ENCODE results near the gene CLEC18A. TPM values are rescaled to one million over a fixed set of nuclear protein-coding genes. Genes with fewer than 3 reads are reported as not detected.
"Not testable (repeated sequence)": the region's sequence is repeated elsewhere in the genome, so short reads cannot be mapped to it uniquely, and the experiment has no call there.

The CLEC18A gene
- total RNA-seq, 4 donors from 2014 or later = 0.45 to 1.3 (median 0.99) TPM

DNA sequence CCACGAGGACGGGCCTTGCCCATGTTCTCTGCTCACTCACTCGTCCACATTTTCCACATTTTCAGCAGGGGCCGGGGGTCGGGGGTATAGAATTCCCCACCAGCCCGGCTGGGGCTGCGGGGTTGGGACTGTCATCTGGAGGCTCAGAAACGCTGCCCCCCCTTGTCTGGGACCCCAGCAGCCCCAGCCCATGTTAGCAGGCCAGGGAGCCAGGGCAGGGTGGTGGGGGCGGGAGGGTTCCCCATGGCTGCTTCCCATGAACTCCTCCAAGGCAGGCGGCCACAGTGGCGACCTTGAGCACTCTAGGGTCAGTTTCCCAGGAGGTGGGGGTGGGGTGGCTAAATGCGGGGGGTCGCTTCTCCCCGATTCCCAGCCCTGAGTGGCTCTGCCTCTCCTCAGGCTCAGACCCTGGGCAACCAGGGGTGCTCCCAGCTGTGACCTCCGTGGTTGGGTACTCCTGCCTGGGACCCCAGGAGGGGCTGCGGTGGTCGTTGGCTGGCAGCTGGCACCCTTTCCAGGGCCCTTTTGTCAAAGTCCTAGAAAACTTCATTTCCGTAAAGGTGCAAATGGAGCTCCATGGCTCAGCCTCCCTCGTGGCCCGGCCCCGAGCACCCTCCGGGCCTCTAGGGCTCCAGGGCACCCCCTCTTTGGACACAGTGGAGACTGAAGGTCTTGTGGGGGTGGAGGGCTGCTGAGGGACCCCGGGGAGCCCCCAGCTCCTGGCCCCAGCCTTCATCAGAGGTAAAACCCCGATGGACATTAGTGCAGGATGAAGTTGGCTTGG, 1.6 kb downstream of the CLEC18A start:
- H3K4me1 ChIP-seq; DNase-seq; H3K4me3 ChIP-seq; H3K27ac ChIP-seq; intact Hi-C loops (cut with DNase I); H3K36me3 ChIP-seq; H3K27me3 ChIP-seq; H3K9me3 ChIP-seq: not testable (repeated sequence)
- no CpG with 5 or more reads among the region's 24 CpGs for WGBS, 2 donors

DNA sequence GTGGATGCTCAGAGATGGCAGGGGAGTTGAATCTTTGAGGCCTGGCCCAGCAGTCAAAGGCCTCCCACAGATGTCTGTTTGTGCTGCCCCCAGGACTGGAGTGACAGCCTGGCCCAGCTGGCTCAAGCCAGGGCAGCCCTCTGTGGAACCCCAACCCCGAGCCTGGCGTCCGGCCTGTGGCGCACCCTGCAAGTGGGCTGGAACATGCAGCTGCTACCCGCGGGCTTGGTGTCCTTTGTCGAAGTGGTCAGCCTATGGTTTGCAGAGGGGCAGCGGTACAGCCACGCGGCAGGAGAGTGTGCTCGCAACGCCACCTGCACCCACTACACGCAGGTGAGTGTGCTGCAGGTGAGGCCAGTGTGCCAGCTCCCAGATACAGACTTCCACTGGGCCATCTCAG, 3.1 kb downstream of the CLEC18A start:
- H3K4me1 ChIP-seq; H3K9me3 ChIP-seq; H3K4me3 ChIP-seq; H3K27me3 ChIP-seq; intact Hi-C loops (cut with DNase I); DNase-seq; H3K36me3 ChIP-seq; H3K27ac ChIP-seq: not testable (repeated sequence)
- WGBS, 2 donors = 92 to 93% methylated on average over 5 to 13 of the region's 13 CpGs

DNA sequence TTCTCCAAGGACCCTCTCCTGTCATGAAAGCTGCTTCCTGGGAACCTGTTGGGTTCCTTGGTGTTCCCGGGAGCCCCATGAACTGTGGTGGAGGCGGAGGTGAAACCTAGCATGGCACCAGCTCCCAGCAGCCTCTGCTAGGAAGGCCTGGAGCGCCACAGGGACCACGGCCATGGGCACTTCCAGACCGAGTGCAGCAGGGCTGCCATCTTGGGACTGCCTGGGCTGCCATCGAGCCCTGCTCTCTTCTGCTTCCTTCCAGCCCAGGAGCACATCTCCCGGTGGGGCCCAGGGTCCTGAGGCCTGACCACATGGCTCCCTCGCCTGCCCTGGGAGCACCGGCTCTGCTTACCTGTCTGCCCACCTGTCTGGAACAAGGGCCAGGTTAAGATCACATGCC, 12.2 kb downstream of the CLEC18A start:
- no CpG with 5 or more reads among the region's 9 CpGs for WGBS, 2 donors
- H3K27ac ChIP-seq; intact Hi-C loops (cut with DNase I); H3K4me1 ChIP-seq; H3K9me3 ChIP-seq; H3K36me3 ChIP-seq; H3K27me3 ChIP-seq; DNase-seq; H3K4me3 ChIP-seq: not testable (repeated sequence)

DNA sequence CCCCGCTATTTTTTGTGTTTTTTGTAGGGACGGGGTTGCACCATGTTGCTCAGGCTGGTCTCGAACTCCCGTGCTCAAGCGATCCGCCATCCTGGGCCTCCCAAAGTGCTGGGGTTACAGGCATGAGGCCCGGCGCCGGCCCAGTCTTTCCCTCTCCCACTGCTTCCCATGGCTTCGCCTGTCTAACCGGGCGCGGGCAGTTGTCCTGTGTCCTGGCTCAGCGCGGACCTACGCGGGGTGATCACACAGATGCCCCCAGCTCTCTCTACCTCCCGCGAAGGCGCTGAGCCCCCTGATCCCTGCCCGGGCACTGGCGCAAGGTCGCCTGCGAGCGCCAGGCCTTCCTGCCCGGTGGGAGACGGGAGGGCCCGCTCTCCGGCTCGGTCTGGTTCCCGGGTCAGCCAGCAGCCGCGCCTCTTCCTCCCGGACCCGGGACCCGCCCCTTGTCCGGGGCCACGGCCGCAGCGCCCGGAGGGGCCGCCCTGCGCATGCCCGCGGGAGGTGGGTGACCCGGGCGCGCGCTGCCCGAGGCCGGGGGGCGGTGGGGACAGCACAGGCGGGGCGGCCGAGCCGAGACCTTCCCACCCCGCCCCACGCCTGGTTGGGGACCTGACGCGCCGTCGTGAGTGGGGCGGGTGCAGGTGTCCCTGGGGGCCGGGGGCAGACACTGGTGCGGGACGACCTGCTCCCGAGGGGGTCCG, 14.0 kb downstream of the CLEC18A start:
- intact Hi-C loops (cut with DNase I); H3K36me3 ChIP-seq; H3K9me3 ChIP-seq; H3K27me3 ChIP-seq; H3K4me1 ChIP-seq; DNase-seq: not testable (repeated sequence)
- peak overlapping the region in 3 of 4 donors; percentile 44 to 83 (median 61) for H3K27ac ChIP-seq
- 72 to 77% methylated on average over 5 of the region's 68 CpGs for WGBS, 2 donors
- peak overlapping the region; percentile 36 to 74 (median 48) for H3K4me3 ChIP-seq

DNA sequence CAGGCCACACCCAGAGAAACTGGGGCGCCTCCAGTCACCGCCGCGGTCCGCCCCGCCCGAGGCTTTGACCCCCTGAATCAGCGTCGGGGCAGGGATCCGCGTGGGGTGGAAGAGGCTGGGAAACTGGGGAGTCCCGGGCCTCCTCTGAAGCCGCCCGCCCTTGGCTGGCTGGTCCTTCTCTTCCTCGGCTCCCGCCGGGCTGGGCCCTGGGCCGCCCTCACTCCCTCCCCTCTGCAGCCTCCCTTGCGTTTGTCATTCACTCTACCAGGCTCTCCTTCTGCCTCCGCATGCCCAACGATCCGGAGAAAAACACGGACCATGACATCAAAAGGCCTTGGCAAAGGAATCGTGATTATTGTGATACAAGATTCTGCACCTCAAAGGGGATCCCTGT, 14.5 kb downstream of the CLEC18A start:
- H3K27ac ChIP-seq = peak overlapping the region in 2 of 4 donors; percentile 44 to 83
- no CpG with 5 or more reads among the region's 24 CpGs for whole genome bisulfite sequencing, 2 donors
- H3K36me3 ChIP-seq; DNase-seq; intact Hi-C loops (cut with DNase I); H3K9me3 ChIP-seq; H3K27me3 ChIP-seq; H3K4me1 ChIP-seq: not testable (repeated sequence)
- peak overlapping the region in 3 of 4 donors; percentile 36 to 74 (median 49) for H3K4me3 ChIP-seq

DNA sequence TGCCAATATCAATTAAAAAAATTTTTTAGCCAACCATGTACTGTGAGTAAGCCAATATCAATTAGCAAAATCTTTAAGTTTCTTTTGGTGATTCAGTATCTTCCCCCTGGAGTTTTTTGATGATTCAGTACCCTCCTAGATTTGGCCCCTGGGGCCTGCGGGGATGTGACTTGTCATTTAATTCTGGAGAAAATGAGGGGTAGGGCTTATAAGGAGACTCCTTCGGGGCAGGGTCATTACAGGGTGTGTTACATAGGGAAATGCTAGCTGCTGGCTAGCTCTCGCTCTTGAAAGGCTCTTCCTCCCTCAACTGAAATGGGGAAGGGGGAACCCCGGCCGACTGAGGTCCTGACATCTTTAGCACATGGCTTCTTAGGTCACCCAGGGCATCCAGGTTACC, 16.6 kb downstream of the CLEC18A start:
- H3K36me3 ChIP-seq; H3K27me3 ChIP-seq; H3K27ac ChIP-seq; H3K4me1 ChIP-seq; intact Hi-C loops (cut with DNase I); H3K4me3 ChIP-seq; DNase-seq; H3K9me3 ChIP-seq: not testable (repeated sequence)
- WGBS, 2 donors = no CpG with 5 or more reads among the region's 5 CpGs

DNA sequence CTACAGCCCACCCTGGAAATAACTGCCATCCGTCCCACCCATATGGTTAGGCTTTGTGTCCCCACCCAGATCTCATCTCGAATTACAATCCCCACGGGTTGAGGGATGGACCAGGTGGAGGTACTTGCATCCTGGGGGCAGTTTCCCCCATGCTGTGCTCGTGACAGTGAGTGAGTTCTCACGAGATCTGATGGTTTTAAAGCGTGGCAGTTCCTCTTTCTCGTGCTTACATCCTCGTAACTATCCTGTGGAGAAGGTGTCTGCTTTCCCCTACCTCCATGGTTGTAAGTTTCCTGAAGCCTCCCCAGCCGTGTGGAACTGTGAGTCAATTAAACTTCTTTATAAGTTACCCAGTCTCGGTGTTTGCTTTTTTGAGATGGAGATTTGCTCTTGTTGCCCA, 17.0 kb downstream of the CLEC18A start:
- H3K9me3 ChIP-seq; H3K4me3 ChIP-seq; DNase-seq; H3K27ac ChIP-seq; H3K4me1 ChIP-seq; H3K27me3 ChIP-seq; intact Hi-C loops (cut with DNase I); H3K36me3 ChIP-seq: not testable (repeated sequence)
- WGBS, 2 donors = no CpG with 5 or more reads among the region's 10 CpGs

DNA sequence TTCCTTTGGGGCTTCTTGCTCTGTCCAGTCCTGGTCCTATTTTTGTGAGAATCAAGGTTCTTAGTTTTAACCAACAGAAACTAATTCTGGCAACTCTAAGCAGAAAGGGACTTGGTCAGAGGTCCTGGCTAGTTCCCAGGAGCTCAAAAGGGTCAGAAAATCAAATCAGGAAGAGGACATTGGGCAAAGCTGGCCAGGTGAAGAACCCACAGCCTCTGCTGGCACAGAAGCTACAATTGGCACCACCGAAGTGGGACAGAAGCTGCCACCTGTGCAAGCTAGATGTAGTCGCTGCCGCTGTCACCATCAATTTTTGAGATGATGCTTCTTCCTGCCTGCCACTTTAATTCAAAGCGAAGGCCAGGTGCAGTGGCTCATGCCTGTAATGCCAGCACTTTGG, 18.5 kb downstream of the CLEC18A start:
- no CpG with 5 or more reads among the region's 4 CpGs for WGBS, 2 donors
- H3K4me3 ChIP-seq; H3K36me3 ChIP-seq; H3K27ac ChIP-seq; H3K27me3 ChIP-seq; DNase-seq; H3K9me3 ChIP-seq; intact Hi-C loops (cut with DNase I); H3K4me1 ChIP-seq: not testable (repeated sequence)

DNA sequence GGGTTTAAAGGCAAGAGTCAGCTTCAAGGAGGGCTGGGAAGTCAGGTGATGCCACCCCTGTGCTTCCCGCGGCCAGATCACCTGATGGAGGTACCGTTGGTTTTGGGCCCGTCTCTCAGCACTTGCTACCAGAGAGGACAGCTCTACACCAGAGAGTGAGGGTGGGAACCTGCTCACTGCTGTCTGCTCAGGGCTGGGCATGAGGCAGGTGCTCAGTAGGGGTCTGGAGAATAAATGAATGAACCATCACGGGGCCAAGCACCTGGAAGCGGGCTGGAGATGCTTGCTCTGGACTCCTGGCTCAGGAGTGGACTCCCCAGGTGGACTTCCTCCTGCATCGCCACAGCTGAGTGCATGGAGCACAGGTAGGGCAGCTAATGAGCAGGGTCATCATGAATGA, 21.0 kb downstream of the CLEC18A start:
- H3K4me3 ChIP-seq; intact Hi-C loops (cut with DNase I); H3K27me3 ChIP-seq; H3K4me1 ChIP-seq; H3K27ac ChIP-seq; H3K9me3 ChIP-seq; DNase-seq; H3K36me3 ChIP-seq: not testable (repeated sequence)
- 88% methylated on average over 2 of the region's 7 CpGs; no CpG with 5 or more reads in 1 of the 2 donors for WGBS, 2 donors

DNA sequence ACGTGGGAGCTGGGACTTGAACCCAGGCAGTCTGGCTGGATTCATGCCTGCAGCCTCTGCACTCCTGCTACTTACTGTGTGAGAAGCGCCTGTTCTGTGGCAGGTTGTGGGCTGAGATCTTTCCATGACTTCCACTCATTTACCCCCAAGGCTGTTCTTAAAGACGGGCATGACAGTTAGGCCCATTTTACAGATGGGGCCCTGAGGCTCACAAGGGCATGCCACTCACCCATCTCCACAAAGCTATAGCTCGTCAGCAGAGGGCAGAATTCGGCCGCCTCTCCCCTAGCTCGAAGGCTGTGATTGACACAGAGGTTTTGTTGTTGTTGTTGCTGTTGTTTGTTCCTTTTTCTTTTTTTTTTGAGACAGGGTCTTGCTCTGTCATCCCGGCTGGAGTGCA, 21.8 kb downstream of the CLEC18A start:
- H3K27ac ChIP-seq; H3K9me3 ChIP-seq; H3K4me3 ChIP-seq; DNase-seq; intact Hi-C loops (cut with DNase I); H3K27me3 ChIP-seq; H3K4me1 ChIP-seq; H3K36me3 ChIP-seq: not testable (repeated sequence)
- 93 to 100% methylated on average over 1 to 6 of the region's 8 CpGs for WGBS, 2 donors

DNA sequence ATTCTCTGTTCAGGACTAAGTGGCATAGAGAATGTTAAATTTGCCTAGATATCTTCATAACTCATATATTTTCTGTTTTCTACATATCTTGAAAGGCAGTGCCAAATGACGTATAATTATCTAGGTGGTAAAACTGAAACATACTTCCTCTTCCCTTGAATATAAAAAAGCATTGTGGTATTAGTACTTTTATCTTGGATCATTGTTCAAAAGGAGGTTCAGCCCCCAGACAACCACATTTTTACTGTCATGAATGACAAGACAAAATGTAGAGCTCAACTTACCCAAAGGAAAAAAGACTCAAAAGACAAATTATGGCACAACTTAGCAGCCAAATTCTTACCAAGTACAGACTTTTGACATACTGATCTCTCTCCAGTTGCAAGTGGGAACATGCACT, 34.1 kb downstream of the CLEC18A start:
- H3K27me3 ChIP-seq; intact Hi-C loops (cut with DNase I); H3K4me1 ChIP-seq; DNase-seq; H3K9me3 ChIP-seq; H3K4me3 ChIP-seq; H3K27ac ChIP-seq: not testable (repeated sequence)
- 40 to 60% methylated on average over 1 of the region's 1 CpG for WGBS, 2 donors
- peaks cover 0 to 37% (median 0%) of the 10 kb centered on the region in 3 donors for H3K36me3 ChIP-seq

DNA sequence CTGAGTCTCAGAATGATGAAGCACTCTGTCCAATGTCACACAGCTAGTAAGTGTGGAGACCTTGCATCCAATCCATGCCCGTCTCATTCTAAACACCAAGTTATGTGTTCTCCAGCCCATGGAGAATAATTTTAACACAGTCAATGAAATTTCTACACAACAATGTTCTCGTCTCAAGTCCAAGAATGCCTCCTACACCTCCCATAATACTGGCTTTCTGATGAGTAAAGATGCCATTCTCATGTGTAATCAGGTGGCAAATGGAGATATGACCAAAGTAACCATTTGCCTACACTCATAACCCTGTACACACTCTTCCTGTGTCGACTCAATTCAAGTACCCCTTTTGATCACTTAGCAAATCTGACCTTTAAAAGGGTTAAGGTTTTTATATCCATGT, 46.8 kb downstream of the CLEC18A start:
- H3K4me3 ChIP-seq; H3K4me1 ChIP-seq; H3K27me3 ChIP-seq; H3K9me3 ChIP-seq; H3K27ac ChIP-seq; intact Hi-C loops (cut with DNase I); DNase-seq: not testable (repeated sequence)
- 40 to 48% methylated on average over 3 of the region's 3 CpGs for WGBS, 2 donors
- H3K36me3 ChIP-seq = peaks cover 0 to 48% (median 4%) of the 10 kb centered on the region in 3 donors

DNA sequence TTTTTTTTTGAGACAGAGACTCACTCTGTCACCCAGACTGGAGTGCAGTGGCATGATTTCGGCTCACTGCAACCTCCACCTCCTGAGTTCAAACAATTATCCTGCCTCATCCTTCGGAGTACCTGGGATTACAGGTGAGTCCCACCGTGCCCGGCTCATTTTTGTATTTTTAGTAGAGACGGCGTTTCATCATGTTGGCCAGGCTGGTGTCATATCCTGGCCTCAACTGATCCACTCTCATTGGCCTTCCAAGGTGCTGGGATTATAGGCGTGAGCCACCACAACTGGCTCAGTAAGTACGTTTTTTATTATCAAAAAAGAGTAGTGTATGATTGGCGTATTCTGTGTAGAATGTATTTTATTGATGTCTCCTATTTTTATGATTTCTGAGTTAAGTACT, 48.7 kb downstream of the CLEC18A start:
- WGBS, 2 donors = 80 to 88% methylated on average over 2 to 9 of the region's 9 CpGs
- H3K4me3 ChIP-seq; intact Hi-C loops (cut with DNase I); H3K4me1 ChIP-seq; DNase-seq; H3K27me3 ChIP-seq; H3K9me3 ChIP-seq; H3K27ac ChIP-seq: not testable (repeated sequence)
- H3K36me3 ChIP-seq = peaks cover 0 to 50% (median 4%) of the 10 kb centered on the region in 3 donors
